HepG2 (cell line): Measurements from ENCODE around the gene SAE1. TPM values are rescaled to one million over a fixed set of nuclear protein-coding genes. Genes with fewer than 3 reads are reported as not detected.

Experiments
- CENPBD1 ChIP-seq: sonication (generic); formaldehyde crosslinking; IDR thresholded peaks from 2 replicates; pipeline ENCODE4 v1.8.0; 2022; ENCODE audit warnings: missing genetic modification reagents, low read depth, mild to moderate bottlenecking, borderline replicate concordance
- CERS6 ChIP-seq: sonication (generic); formaldehyde crosslinking; IDR thresholded peaks from 2 replicates; pipeline ENCODE4 v1.5.0; 2020; ENCODE audit warnings: missing genetic modification reagents
- KAT7 ChIP-seq: IDR thresholded peaks from 2 replicates; pipeline ENCODE4 v1.6.1; 2018; ENCODE audit warnings: borderline replicate concordance, missing compliant biosample characterization
- MAFG ChIP-seq: sonication (generic); formaldehyde crosslinking; IDR thresholded peaks from 2 replicates; pipeline ENCODE4 v1.5.1; 2020; ENCODE audit warnings: mild to moderate bottlenecking, missing genetic modification reagents
- PAXIP1 ChIP-seq: sonication (generic); formaldehyde crosslinking; conservative IDR thresholded peaks from 2 replicates; pipeline ENCODE4 v1.4.0; 2020; ENCODE audit warnings: mild to moderate bottlenecking, missing genetic modification reagents, moderate library complexity
- RBFOX2 ChIP-seq: fragments of 200-400 bp; formaldehyde crosslinking; IDR thresholded peaks from 2 replicates; pipeline ENCODE4 v1.6.1; 2017; ENCODE audit warnings: low read depth, mild to moderate bottlenecking, low read length
- TCF7L2 ChIP-seq: IDR thresholded peaks from 2 replicates; pipeline ENCODE4 v1.6.1; 2011; ENCODE audit warnings: mild to moderate bottlenecking, low read depth, low read length, moderate library complexity
- ZBTB25 ChIP-seq: IDR thresholded peaks from 2 replicates; pipeline ENCODE4 v1.6.1; 2018; ENCODE audit warnings: missing genetic modification reagents
- ZBTB40 ChIP-seq, 2 experiments: fragments of 450-650 bp in 1 of 2; sonication (generic) in 1 of 2; formaldehyde crosslinking in 1 of 2; IDR thresholded peaks; 2 replicates each; pipeline versions ENCODE4 v1.6.1 to v1.8.0; 2016 to 2022; ENCODE audit warnings: antibody characterized with exemption in 1 of 2, mild to moderate bottlenecking in 1 of 2, missing genetic modification reagents in 1 of 2
- ZBTB7B ChIP-seq: sonication (generic); formaldehyde crosslinking; IDR thresholded peaks from 2 replicates; pipeline ENCODE4 v1.4.0; 2020; ENCODE audit warnings: missing genetic modification reagents
- ZNF335 ChIP-seq: sonication (generic); formaldehyde crosslinking; IDR thresholded peaks from 2 replicates; pipeline ENCODE4 v1.4.0; 2020; ENCODE audit warnings: missing genetic modification reagents
- polyA plus RNA-seq, 8 experiments: library from polyadenylated mRNA; depleted of rRNA in 3 of 8; stranded (reverse) in 7 of 8; unstranded in 1 of 8; fragments of >200 nt; fragmentation: Illumina TruSeq in 4 of 8; extraction: Trizol in 4 of 8; gene quantifications; 2 replicates each; pipeline versions ENCODE4 v1.2.1 to v1.2.3, GENCODE V29; 2011 to 2016; ENCODE audit warnings: low read depth in 4 of 8, missing spikeins in 1 of 8, mixed read lengths in 1 of 8; ENCODE audit not compliant: insufficient read depth in 1 of 8
- total RNA-seq, 5 experiments: library from RNA; depleted of rRNA; stranded (reverse); fragments of >200 nt; fragmentation: Illumina TruSeq; extraction: Trizol; gene quantifications; 2 replicates each; pipeline ENCODE4 v1.2.3, GENCODE V29; 2016; ENCODE audit warnings: low read depth in 1 of 5

SAE1 gene
- total and polyA plus RNA-seq, 2 of the 13 experiments (the other 11 are each of a cell fraction or from before 2014, with no cell fraction given), result 87.6 to 197 TPM

- TF ChIP-seq ZBTB40 (IDR thresholded peaks at IDR 0.05) (no peak), ZBTB40 (CRISPR knock-in tag; IDR thresholded peaks at IDR 0.05) (no peak), PAXIP1 (CRISPR knock-in tag) (no peak), RBFOX2 (peak; percentile 68), ZNF335 (CRISPR knock-in tag) (no peak), CERS6 (CRISPR knock-in tag) (no peak), KAT7 (CRISPR knock-in tag) (peak; percentile 70; the same call in 1 of the 2 replicates), ZBTB25 (CRISPR knock-in tag) (no peak), MAFG (CRISPR knock-in tag) (no peak), TCF7L2 (no peak), ZBTB7B (CRISPR knock-in tag) (0 out of 2 replicates have a peak, but pooled peaks have one; percentile 5), CENPBD1 (CRISPR knock-in tag) (no peak)
Observed at GRCh38 chr19:47111006-47111621, 19.5 kb upstream of the SAE1 start (continued).
